Brain microvascular endothelial cell (primary cell): ENCODE results near the gene CSMD2.
"Not testable (repeated sequence)": the region's sequence is repeated elsewhere in the genome, so short reads cannot be mapped to it uniquely, and the experiment has no call there.

ENCODE experiments used
- DNase-seq: peaks from one replicate; pipeline ENCODE4 v3.0.0-alpha.2; 2020
- H3K27ac ChIP-seq: fragments of 250-450 bp; sonication (Bioruptor Pico); 2 replicates; pipeline ENCODE4 v1.5.1; 2020; ENCODE audit warnings: mild to moderate bottlenecking, moderate library complexity
- H3K27me3 ChIP-seq: fragments of 250-450 bp; sonication (Bioruptor Pico); replicated peaks from 2 replicates; pipeline ENCODE4 v1.5.1; 2020; ENCODE audit warnings: mild to moderate bottlenecking
- H3K36me3 ChIP-seq: fragments of 250-450 bp; sonication (Bioruptor Pico); replicated peaks from 2 replicates; pipeline ENCODE4 v1.5.1; 2020; ENCODE audit warnings: mild to moderate bottlenecking
- H3K4me3 ChIP-seq: 2 replicates; pipeline ENCODE4 v1.5.1; 2011; ENCODE audit warnings: low read depth, mild to moderate bottlenecking, control low read depth, low read length, moderate library complexity
- CTCF ChIP-seq: IDR thresholded peaks from 2 replicates; pipeline ENCODE4 v1.5.1; 2011; ENCODE audit warnings: low read depth, mild to moderate bottlenecking, moderate library complexity, low read length, control low read depth, inconsistent platforms; ENCODE audit errors: missing control alignments
- in situ Hi-C: cut with HindIII; loops from 2 replicates; pipeline ENCODE4 v1.10.0; 2017; ENCODE audit warnings: low sequenced_read_pairs, low pct_ligation_motif_present

CSMD2 gene

GRCh38 chr1:34025675-34026074 lies 139.4 kb downstream of the CSMD2 start:
- no peak for TF ChIP-seq CTCF

GRCh38 chr1:34024485-34024884 lies 140.5 kb downstream of the CSMD2 start:
- Histone ChIP-seq H3K27me3 (no peaks in the 10 kb centered on the region), H3K4me3 (no peak overlapping the region), H3K36me3 (no peaks in the 10 kb centered on the region), H3K27ac (no peak overlapping the region)
- TF ChIP-seq CTCF, result no peak
- in situ Hi-C loops, result no loop called here
- no peak for DNase-seq

More at GRCh38 chr1:34025675-34026074, 139.4 kb downstream of the CSMD2 start:
- no peak overlapping the region for H3K4me3 ChIP-seq
- no peaks in the 10 kb centered on the region for H3K27me3 ChIP-seq
- no peak overlapping the region for H3K27ac ChIP-seq
- DNase-seq, result no peak
- in situ Hi-C loops, result no loop called here
- H3K36me3 ChIP-seq, result no peaks in the 10 kb centered on the region

GRCh38 chr1:34019741-34020552 lies 145.1 kb downstream of the CSMD2 start:
- H3K36me3 ChIP-seq, result no peaks in the 10 kb centered on the region
- in situ Hi-C loops, result no loop called here
- H3K4me3 ChIP-seq, result no peak overlapping the region
- TF ChIP-seq CTCF, result no peak
- no peak overlapping the region for H3K27ac ChIP-seq
- no peak for DNase-seq
- H3K27me3 ChIP-seq, result no peaks in the 10 kb centered on the region

- no peak overlapping the region for H3K27ac ChIP-seq
- no peaks in the 10 kb centered on the region for H3K36me3 ChIP-seq
- no peak for DNase-seq
- H3K27me3 ChIP-seq, result no peaks in the 10 kb centered on the region
- TF ChIP-seq CTCF, result no peak
- H3K4me3 ChIP-seq, result no peak overlapping the region
- in situ Hi-C loops, result no loop called here
Measured at GRCh38 chr1:34018285-34018684, 146.7 kb downstream of the CSMD2 start.

GRCh38 chr1:34016281-34016680 lies 148.7 kb downstream of the CSMD2 start:
- H3K27ac ChIP-seq, DNase-seq, H3K4me3 ChIP-seq, H3K27me3 ChIP-seq, in situ Hi-C loops, H3K36me3 ChIP-seq: not testable (repeated sequence)

- TF ChIP-seq CTCF, result no peak
- H3K4me3 ChIP-seq, result no peak overlapping the region
- no peaks in the 10 kb centered on the region for H3K27me3 ChIP-seq
- DNase-seq, result no peak
- in situ Hi-C loops, result no loop called here
- no peak overlapping the region for H3K27ac ChIP-seq
- H3K36me3 ChIP-seq, result no peaks in the 10 kb centered on the region
Measured at GRCh38 chr1:34013958-34014737, 150.9 kb downstream of the CSMD2 start.
